Right lobe of liver (tissue), 6 donors: ENCODE measurements around the gene SLC1A2. TPM values are rescaled to one million over a fixed set of nuclear protein-coding genes. Genes with fewer than 3 reads are reported as not detected.

Experiments
- ATAC-seq, 4 donors: fragments of 200-7000 bp; cut with Tn5 transposase; one replicate each; pipeline ENCODE4 v1.9.1; 2020; ENCODE audit warnings: mild to moderate bottlenecking in 4 of 4, moderate library complexity in 4 of 4
- DNase-seq, 3 donors: peaks; one replicate each; pipeline ENCODE4 v3.0.0-alpha.2; 2020
- H3K27ac ChIP-seq, 3 donors: fragments of 200-600 bp; one replicate each; pipeline ENCODE4 v1.8.0; 2022
- H3K27me3 ChIP-seq, 2 donors: fragments of 200-600 bp; one replicate each; pipeline ENCODE4 v1.8.0; 2022
- H3K36me3 ChIP-seq, 4 donors: fragments of 200-600 bp; sonication (generic) in 1 of 4; one replicate each; pipeline versions ENCODE4 v1.5.1 to v1.8.0; 2017 to 2022; ENCODE audit warnings: control low read depth in 1 of 4
- H3K4me1 ChIP-seq, 4 donors: fragments of 200-600 bp; sonication (generic) in 1 of 4; one replicate each; pipeline versions ENCODE4 v1.5.1 to v1.8.0; 2017 to 2022; ENCODE audit warnings: control low read depth in 1 of 4
- H3K4me3 ChIP-seq, 3 donors: fragments of 200-600 bp; one replicate each; pipeline ENCODE4 v1.8.0; 2022
- H3K9me3 ChIP-seq, 4 donors: fragments of 200-600 bp; sonication (generic) in 1 of 4; one replicate each; pipeline versions ENCODE4 v1.5.1 to v1.8.0; 2017 to 2022; ENCODE audit warnings: control low read depth in 1 of 4
- POLR2A ChIP-seq: fragments of 450-650 bp; IDR thresholded peaks from one replicate; pipeline ENCODE4 v1.6.1; 2017; ENCODE audit warnings: antibody characterized with exemption, mild to moderate bottlenecking
- WGBS: methylation state at CpG from one replicate; pipeline ENCODE4 v1.1.6; 2018; ENCODE audit warnings: low coverage, low lambda C conversion rate; ENCODE audit not compliant: insufficient coverage; ENCODE audit errors: missing lambda C conversion rate; 5-methylcytosine and 5-hydroxymethylcytosine counted together
- intact Hi-C, 2 donors: fragments of 100-400 bp; cut with DNase I; formaldehyde crosslinking; loops; one replicate each; pipeline versions ENCODE4 v1.11.2 to v1.14.1; 2022
- total RNA-seq, 6 experiments: library from RNA; depleted of rRNA in 2 of 6; stranded (reverse); fragments of >200 nt in 2 of 6; fragmentation: NEBNext Ultra II Directional in 3 of 6; extraction: Animal tissue kit (Norgen Biotek cat#: 25700) in 3 of 6; gene quantifications; one replicate each; pipeline versions ENCODE4 v1.1.0 to v1.2.4, GENCODE V29; 2016 to 2023
- TF ChIP-seq, protein P1 (sequence below), 4 donors: fragments of 200-600 bp in 3 of 4; fragments of 450-650 bp in 1 of 4; IDR thresholded peaks; one replicate each; pipeline versions ENCODE4 v1.5.1 to v1.8.0; 2016 to 2022; ENCODE audit warnings: antibody characterized with exemption in 4 of 4, mild to moderate bottlenecking in 2 of 4
- donor health status: DM: no; HTN: yes; CAD: no.
- donor health status: DM: no; HTN: no; CAD: no.
- donor health status: DM: no; HTN: no; CAD: no.
- donor health status: DM: no; HTN: yes; CAD: no.
- donor health status: DM: no; HTN: yes; CAD: no.

SLC1A2 gene
- total RNA-seq, 6 experiments from 2014 or later, result 7.6 to 87.4 (median 13.3) TPM

DNA sequence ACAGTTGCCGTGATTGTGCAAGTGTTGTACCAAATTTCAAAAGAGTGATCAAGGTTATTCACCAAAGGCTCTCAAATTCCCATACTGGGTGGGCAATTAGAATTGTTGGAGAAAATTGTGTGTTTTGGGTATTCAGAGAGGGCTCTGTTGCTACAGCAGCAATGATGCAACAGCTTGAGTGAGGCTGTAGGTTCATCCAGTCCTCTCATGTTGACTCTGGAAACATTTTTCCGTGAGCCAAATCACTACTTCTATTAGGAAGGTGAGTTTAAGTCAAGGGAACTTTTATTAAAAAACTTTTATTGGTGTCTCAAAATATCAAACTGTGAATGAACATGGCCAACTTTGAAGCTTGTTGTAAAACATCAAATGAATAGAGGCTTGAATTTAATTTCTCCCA lies 163.8 kb downstream of the SLC1A2 start:
- TF ChIP-seq, protein P1, sequence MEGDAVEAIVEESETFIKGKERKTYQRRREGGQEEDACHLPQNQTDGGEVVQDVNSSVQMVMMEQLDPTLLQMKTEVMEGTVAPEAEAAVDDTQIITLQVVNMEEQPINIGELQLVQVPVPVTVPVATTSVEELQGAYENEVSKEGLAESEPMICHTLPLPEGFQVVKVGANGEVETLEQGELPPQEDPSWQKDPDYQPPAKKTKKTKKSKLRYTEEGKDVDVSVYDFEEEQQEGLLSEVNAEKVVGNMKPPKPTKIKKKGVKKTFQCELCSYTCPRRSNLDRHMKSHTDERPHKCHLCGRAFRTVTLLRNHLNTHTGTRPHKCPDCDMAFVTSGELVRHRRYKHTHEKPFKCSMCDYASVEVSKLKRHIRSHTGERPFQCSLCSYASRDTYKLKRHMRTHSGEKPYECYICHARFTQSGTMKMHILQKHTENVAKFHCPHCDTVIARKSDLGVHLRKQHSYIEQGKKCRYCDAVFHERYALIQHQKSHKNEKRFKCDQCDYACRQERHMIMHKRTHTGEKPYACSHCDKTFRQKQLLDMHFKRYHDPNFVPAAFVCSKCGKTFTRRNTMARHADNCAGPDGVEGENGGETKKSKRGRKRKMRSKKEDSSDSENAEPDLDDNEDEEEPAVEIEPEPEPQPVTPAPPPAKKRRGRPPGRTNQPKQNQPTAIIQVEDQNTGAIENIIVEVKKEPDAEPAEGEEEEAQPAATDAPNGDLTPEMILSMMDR (IDR thresholded peaks at IDR 0.05), result no peak
- TF ChIP-seq POLR2A, result no peak
- peaks cover 0 to 1% (median 0%) of the 10 kb centered on the region in 4 donors for H3K36me3 ChIP-seq
- H3K27me3 ChIP-seq, result no peaks in the 10 kb centered on the region
- DNase-seq, result no peak
- peak; percentile 46 to 92 (median 79) for ATAC-seq
- WGBS, result 33% methylated on average over 2 of the region's 2 CpGs
- peak overlapping the region in 1 of 3 donors; percentile 39 for H3K27ac ChIP-seq
- H3K9me3 ChIP-seq, result no peaks in the 10 kb centered on the region
- peaks cover 0 to 18% (median 0%) of the 10 kb centered on the region in 4 donors for H3K4me1 ChIP-seq
- intact Hi-C loops, result no loop called here
- no peak overlapping the region for H3K4me3 ChIP-seq

DNA sequence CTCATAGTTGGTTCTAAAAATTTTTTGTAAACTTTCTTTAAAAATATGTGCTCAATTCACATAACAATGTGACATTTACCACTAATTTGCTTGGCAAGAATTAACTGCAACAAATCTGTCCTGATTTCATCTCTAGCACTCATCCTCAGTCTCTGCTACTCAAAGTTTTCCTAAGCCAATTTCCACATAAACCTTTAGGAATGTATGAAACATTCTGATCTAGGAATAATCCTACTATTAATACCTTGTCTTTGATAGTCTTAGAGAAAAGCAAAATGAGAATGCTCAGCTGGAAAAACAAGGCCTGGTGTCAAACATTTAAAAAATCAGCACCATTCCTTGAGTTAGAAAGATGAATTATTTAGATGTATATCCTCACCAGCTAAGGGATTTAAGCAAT lies 166.1 kb downstream of the SLC1A2 start:
- no peak for DNase-seq
- no peak for ATAC-seq
- Histone ChIP-seq H3K36me3 (no peaks in the 10 kb centered on the region), H3K4me3 (no peak overlapping the region), H3K27me3 (no peaks in the 10 kb centered on the region), H3K4me1 (peaks cover 0 to 18% (median 0%) of the 10 kb centered on the region in 4 donors), H3K9me3 (no peaks in the 10 kb centered on the region), H3K27ac (no peak overlapping the region)
- TF ChIP-seq POLR2A, result no peak
- TF ChIP-seq, protein P1 (IDR thresholded peaks at IDR 0.05), result no peak
- intact Hi-C loops, result no loop called here

- Histone ChIP-seq H3K27ac (no peak overlapping the region), H3K9me3 (no peaks in the 10 kb centered on the region), H3K4me3 (no peak overlapping the region), H3K36me3 (no peaks in the 10 kb centered on the region), H3K4me1 (peaks cover 0 to 7% (median 0%) of the 10 kb centered on the region in 4 donors), H3K27me3 (no peaks in the 10 kb centered on the region)
- DNase-seq, result no peak
- TF ChIP-seq, protein P1 (IDR thresholded peaks at IDR 0.05), result no peak
- TF ChIP-seq POLR2A, result no peak
- intact Hi-C loops, result no loop called here
- ATAC-seq, result peak in 3 of 4 donors; percentile 47 to 53 (median 51)
These were observed 168.7 kb downstream of the SLC1A2 start for GRCh38 chr11:35250621-35251020.

DNA sequence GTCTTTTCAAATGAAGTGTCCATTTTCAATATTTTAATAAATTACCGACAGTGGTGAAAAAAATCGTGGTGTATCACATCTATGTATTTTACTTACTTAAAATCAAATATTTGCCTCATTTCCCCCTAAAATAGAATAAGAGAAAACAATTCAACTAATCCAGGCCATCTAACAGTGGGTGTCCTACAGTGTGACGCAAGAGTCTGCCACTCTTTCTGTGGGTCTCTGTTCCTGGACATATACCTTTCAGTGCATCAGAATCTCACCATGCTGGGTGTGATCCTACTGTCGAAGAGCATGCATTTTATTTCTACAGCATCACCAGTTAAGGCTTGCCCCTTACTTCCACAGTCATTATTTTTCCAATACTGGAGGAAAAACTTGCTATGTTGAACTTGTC lies 169.2 kb downstream of the SLC1A2 start:
- intact Hi-C loops, result no loop called here

More for the DNA sequence above, 169.2 kb downstream of the SLC1A2 start:
- no peak for TF ChIP-seq POLR2A
- TF ChIP-seq, protein P1 (IDR thresholded peaks at IDR 0.05), result no peak
- Histone ChIP-seq H3K27me3 (no peaks in the 10 kb centered on the region), H3K36me3 (no peaks in the 10 kb centered on the region), H3K9me3 (no peaks in the 10 kb centered on the region), H3K4me3 (no peak overlapping the region), H3K27ac (no peak overlapping the region), H3K4me1 (peaks cover 0 to 3% (median 0%) of the 10 kb centered on the region in 4 donors)
- ATAC-seq (no peak), DNase-seq (no peak)
- WGBS, result 91% methylated on average over 4 of the region's 4 CpGs
